H1 (cell line): ENCODE measurements around the gene TMEM144.

Experiments
- ZNF274 ChIP-seq: IDR thresholded peaks from 2 replicates; pipeline ENCODE4 v1.7.0; 2012; ENCODE audit warnings: low read length, borderline replicate concordance; ENCODE audit errors: extremely low read depth
- TF ChIP-seq, protein P1 (sequence below), 3 experiments: IDR thresholded peaks; 1 replicate in 2 of 3; 2 replicates in 1 of 3; pipeline versions ENCODE4 v1.5.1 to v1.6.1; 2011; ENCODE audit warnings: low read length in 3 of 3, mild to moderate bottlenecking in 3 of 3, inconsistent platforms in 2 of 3, low read depth in 1 of 3, moderate library complexity in 1 of 3; ENCODE audit not compliant: insufficient read depth in 1 of 3; ENCODE audit errors: control extremely low read depth in 1 of 3

- TF ChIP-seq ZNF274 = no peak
- TF ChIP-seq, protein P1, sequence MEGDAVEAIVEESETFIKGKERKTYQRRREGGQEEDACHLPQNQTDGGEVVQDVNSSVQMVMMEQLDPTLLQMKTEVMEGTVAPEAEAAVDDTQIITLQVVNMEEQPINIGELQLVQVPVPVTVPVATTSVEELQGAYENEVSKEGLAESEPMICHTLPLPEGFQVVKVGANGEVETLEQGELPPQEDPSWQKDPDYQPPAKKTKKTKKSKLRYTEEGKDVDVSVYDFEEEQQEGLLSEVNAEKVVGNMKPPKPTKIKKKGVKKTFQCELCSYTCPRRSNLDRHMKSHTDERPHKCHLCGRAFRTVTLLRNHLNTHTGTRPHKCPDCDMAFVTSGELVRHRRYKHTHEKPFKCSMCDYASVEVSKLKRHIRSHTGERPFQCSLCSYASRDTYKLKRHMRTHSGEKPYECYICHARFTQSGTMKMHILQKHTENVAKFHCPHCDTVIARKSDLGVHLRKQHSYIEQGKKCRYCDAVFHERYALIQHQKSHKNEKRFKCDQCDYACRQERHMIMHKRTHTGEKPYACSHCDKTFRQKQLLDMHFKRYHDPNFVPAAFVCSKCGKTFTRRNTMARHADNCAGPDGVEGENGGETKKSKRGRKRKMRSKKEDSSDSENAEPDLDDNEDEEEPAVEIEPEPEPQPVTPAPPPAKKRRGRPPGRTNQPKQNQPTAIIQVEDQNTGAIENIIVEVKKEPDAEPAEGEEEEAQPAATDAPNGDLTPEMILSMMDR (IDR thresholded peaks at IDR 0.05; ENCODE audit: control extremely low read depth in 1 of 3, insufficient read depth in 1 of 3, low read depth in 1 of 3, low read length in 3 of 3) = no peak
These were observed 94.4 kb downstream of the TMEM144 start for GRCh38 chr4:158304694-158305093.
